Kidney (tissue), 14 donors: Measurements from ENCODE around the gene PLGRKT. TPM values are rescaled to one million over a fixed set of nuclear protein-coding genes. Genes with fewer than 3 reads are reported as not detected.
A peak's percentile ranks its signal among the peaks of the same experiment; 100 is the strongest.
"Not testable (repeated sequence)": the region's sequence is repeated elsewhere in the genome, so short reads cannot be mapped to it uniquely, and the experiment has no call there.

Source experiments
- DNase-seq, 5 donors: peaks; one replicate each; pipeline ENCODE4 v3.0.0-alpha.2; 2013 to 2020
- FAIRE-seq: peaks from 2 replicates; lab custom pipeline; 2012; peaks lifted over from hg19 to GRCh38; lab: Jason Lieb, UNC
- H3K27ac ChIP-seq, 2 donors: one replicate each; pipeline ENCODE4 v1.7.0; 2013; ENCODE audit warnings: low read depth in 2 of 2, low read length in 2 of 2, inconsistent platforms in 1 of 2
- H3K27me3 ChIP-seq: one replicate; pipeline ENCODE4 v1.7.1; 2013; ENCODE audit warnings: low read length, inconsistent platforms; ENCODE audit not compliant: control insufficient read depth, insufficient read depth
- H3K36me3 ChIP-seq, 3 donors: one replicate each; pipeline versions ENCODE4 v1.7.0 to v1.7.1; 2013; ENCODE audit warnings: low read length in 3 of 3, control low read depth in 1 of 3, inconsistent platforms in 1 of 3; ENCODE audit not compliant: insufficient read depth in 3 of 3, control insufficient read depth in 2 of 3
- H3K4me1 ChIP-seq, 3 donors: one replicate each; pipeline versions ENCODE4 v1.7.0 to v1.7.1; 2013; ENCODE audit warnings: low read length in 3 of 3, inconsistent platforms in 1 of 3, low read depth in 1 of 3; ENCODE audit not compliant: control insufficient read depth in 2 of 3, insufficient read depth in 2 of 3
- H3K4me3 ChIP-seq, 3 donors: one replicate each; pipeline versions ENCODE4 v1.7.0 to v1.8.1; 2013; ENCODE audit warnings: low read length in 3 of 3, control low read depth in 1 of 3, inconsistent platforms in 1 of 3
- H3K9ac ChIP-seq, 3 donors: one replicate each; pipeline versions ENCODE4 v1.7.0 to v1.7.1; 2013; ENCODE audit warnings: low read length in 3 of 3, control low read depth in 1 of 3, inconsistent platforms in 1 of 3
- H3K9me3 ChIP-seq, 3 donors: one replicate each; pipeline versions ENCODE4 v1.7.0 to v1.7.1; 2013; ENCODE audit warnings: low read length in 3 of 3, control low read depth in 1 of 3, inconsistent platforms in 1 of 3; ENCODE audit not compliant: control insufficient read depth in 2 of 3, insufficient read depth in 1 of 3
- intact Hi-C: fragments of 100-400 bp; cut with DNase I; formaldehyde crosslinking; loops from one replicate; pipeline ENCODE4 v1.11.1; 2022
- polyA plus RNA-seq: library from polyadenylated mRNA; stranded (reverse); fragments of 350-450 nt; fragmentation: Illumina TruSeq; extraction: RNeasy Lipid Tissue Mini Kit (QIAGEN cat#74804); gene quantifications from one replicate; pipeline ENCODE4 v1.2.3, GENCODE V29; 2014; ENCODE audit warnings: low read depth, low replicate concordance; ENCODE audit not compliant: insufficient read depth
- total RNA-seq: library from RNA; stranded (reverse); fragmentation: NEBNext Ultra II Directional; extraction: Animal tissue kit (Norgen Biotek cat#: 25700); gene quantifications from one replicate; pipeline ENCODE4 v1.2.1, GENCODE V29; 2021
- TF ChIP-seq, protein P1 (sequence below): IDR thresholded peaks from 3 replicates; pipeline ENCODE4 v1.5.1; 2012; ENCODE audit warnings: mild to moderate bottlenecking, moderate library complexity, borderline replicate concordance; ENCODE audit not compliant: insufficient read depth; ENCODE audit errors: extremely low read depth
- donor health status: control.
- donor health status: control.
- donor health status: control.
- donor health status: control.
- donor health status: control.
- donor health status: DM: yes; HTN: yes; CAD: no.
- donor health status: Normal renal cell carcinoma (clear cell type).

Gene PLGRKT
- total and polyA plus RNA-seq, 2 donors from 2014 or later: 35.2 to 50.9 TPM

- Histone ChIP-seq H3K9me3 (no peaks in the 10 kb centered on the region), H3K9ac (no peak overlapping the region), H3K27me3 (no peaks in the 10 kb centered on the region), H3K36me3 (no peaks in the 10 kb centered on the region), H3K27ac (no peak overlapping the region), H3K4me1 (no peaks in the 10 kb centered on the region), H3K4me3 (no peak overlapping the region)
- TF ChIP-seq, protein P1, sequence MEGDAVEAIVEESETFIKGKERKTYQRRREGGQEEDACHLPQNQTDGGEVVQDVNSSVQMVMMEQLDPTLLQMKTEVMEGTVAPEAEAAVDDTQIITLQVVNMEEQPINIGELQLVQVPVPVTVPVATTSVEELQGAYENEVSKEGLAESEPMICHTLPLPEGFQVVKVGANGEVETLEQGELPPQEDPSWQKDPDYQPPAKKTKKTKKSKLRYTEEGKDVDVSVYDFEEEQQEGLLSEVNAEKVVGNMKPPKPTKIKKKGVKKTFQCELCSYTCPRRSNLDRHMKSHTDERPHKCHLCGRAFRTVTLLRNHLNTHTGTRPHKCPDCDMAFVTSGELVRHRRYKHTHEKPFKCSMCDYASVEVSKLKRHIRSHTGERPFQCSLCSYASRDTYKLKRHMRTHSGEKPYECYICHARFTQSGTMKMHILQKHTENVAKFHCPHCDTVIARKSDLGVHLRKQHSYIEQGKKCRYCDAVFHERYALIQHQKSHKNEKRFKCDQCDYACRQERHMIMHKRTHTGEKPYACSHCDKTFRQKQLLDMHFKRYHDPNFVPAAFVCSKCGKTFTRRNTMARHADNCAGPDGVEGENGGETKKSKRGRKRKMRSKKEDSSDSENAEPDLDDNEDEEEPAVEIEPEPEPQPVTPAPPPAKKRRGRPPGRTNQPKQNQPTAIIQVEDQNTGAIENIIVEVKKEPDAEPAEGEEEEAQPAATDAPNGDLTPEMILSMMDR: no peak
- FAIRE-seq: no peak
- intact Hi-C loops: no loop called here
- DNase-seq: no peak
Measured at GRCh38 chr9:5447337-5447736, 9.6 kb upstream of the PLGRKT start.

DNA sequence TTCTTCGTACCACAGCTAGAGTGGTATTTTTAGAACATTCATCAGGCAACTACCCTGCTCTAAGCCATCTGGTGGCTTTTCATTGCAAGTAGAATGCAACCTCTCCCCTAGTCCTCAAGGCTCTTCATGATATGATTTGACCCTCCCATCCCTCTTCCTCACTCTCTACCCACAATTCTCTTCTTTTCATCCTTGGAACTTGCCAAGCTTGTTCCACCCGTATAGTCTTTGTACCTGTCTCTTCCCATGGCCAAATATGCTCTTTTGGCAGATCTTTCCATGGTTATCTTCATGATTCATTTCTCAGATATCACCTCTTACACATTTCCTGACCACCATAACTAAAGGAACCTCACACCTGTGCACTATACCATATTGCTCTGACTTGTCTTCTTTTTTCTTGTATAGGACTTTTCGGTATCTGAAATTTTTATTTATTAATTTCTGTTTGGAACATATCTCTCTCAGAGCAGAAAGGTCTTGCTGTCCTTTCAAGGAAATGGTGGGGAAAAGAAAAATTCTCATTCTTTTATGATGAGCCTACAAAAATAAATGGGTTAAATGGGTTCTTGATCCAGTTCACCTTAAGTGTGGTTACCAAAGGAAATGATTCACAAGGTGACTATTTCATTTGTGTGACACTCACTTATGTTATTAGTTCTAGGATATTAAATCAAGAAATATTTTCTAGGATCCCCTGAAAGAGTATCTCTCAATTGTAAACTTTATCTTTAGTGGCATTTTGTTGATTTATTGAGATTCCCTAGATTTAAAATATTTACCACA, 8.9 kb upstream of the PLGRKT start:
- no peak for FAIRE-seq
- H3K27ac ChIP-seq: no peak overlapping the region

GRCh38 chr9:5445886-5446285, 8.2 kb upstream of the PLGRKT start:
- no peak overlapping the region for H3K9ac ChIP-seq
- H3K27me3 ChIP-seq: no peaks in the 10 kb centered on the region
- no peak for DNase-seq
- H3K27ac ChIP-seq: no peak overlapping the region
- intact Hi-C loops: no loop called here
- no peak overlapping the region for H3K4me3 ChIP-seq
- H3K9me3 ChIP-seq: no peaks in the 10 kb centered on the region
- TF ChIP-seq, protein P1: no peak
- FAIRE-seq: peak; percentile 38
- no peaks in the 10 kb centered on the region for H3K36me3 ChIP-seq
- no peaks in the 10 kb centered on the region for H3K4me1 ChIP-seq

More for the DNA sequence above, 8.9 kb upstream of the PLGRKT start:
- Histone ChIP-seq H3K36me3 (no peaks in the 10 kb centered on the region), H3K9ac (no peak overlapping the region), H3K9me3 (no peaks in the 10 kb centered on the region), H3K4me1 (no peaks in the 10 kb centered on the region), H3K4me3 (no peak overlapping the region), H3K27me3 (no peaks in the 10 kb centered on the region)
- TF ChIP-seq, protein P1: no peak
- intact Hi-C loops: no loop called here
- no peak for DNase-seq

- H3K27me3 ChIP-seq, H3K9me3 ChIP-seq, H3K36me3 ChIP-seq, DNase-seq, H3K4me3 ChIP-seq, H3K27ac ChIP-seq, H3K4me1 ChIP-seq, H3K9ac ChIP-seq, intact Hi-C loops, FAIRE-seq: not testable (repeated sequence)
Measured at GRCh38 chr9:5445096-5445495, 7.4 kb upstream of the PLGRKT start.
